GM19467 (cell line): ENCODE measurements around the gene RCL1.

Experiments
- ATAC-seq: cut with Tn5 transposase; IDR thresholded peaks from one replicate; pipeline ENCODE4 v1.9.1; 2021; ENCODE audit warnings: mild to moderate bottlenecking, moderate library complexity; ENCODE audit not compliant: unreplicated experiment

RCL1 gene

GRCh38 chr9:4805191-4805918 is 12.6 kb downstream of the RCL1 start:
- no peak for ATAC-seq

- ATAC-seq: no peak
These were observed 17.8 kb downstream of the RCL1 start for GRCh38 chr9:4810565-4810964.

- ATAC-seq: no peak
These were observed 19.1 kb downstream of the RCL1 start for GRCh38 chr9:4811824-4812223.

GRCh38 chr9:4812858-4813257 is 20.1 kb downstream of the RCL1 start:
- no peak for ATAC-seq

- no peak for ATAC-seq
These were observed 22.2 kb downstream of the RCL1 start for GRCh38 chr9:4814913-4815312.

GRCh38 chr9:4815381-4815956 is 22.7 kb downstream of the RCL1 start:
- no peak for ATAC-seq

- ATAC-seq: no peak
These were observed 27.4 kb downstream of the RCL1 start for GRCh38 chr9:4820168-4820567.

GRCh38 chr9:4821133-4821532 is 28.4 kb downstream of the RCL1 start:
- no peak for ATAC-seq

- no peak for ATAC-seq
These were observed 29.3 kb downstream of the RCL1 start for GRCh38 chr9:4822057-4822456.

GRCh38 chr9:4826417-4827166 is 33.8 kb downstream of the RCL1 start:
- ATAC-seq: no peak

GRCh38 chr9:4827224-4827623 is 34.5 kb downstream of the RCL1 start:
- ATAC-seq: no peak

GRCh38 chr9:4828761-4829160 is 36.0 kb downstream of the RCL1 start:
- ATAC-seq: no peak

GRCh38 chr9:4829969-4830368 is 37.2 kb downstream of the RCL1 start:
- no peak for ATAC-seq

- no peak for ATAC-seq
These were observed 38.0 kb downstream of the RCL1 start for GRCh38 chr9:4830699-4831098.

GRCh38 chr9:4831119-4831518 is 38.4 kb downstream of the RCL1 start:
- ATAC-seq: no peak

- ATAC-seq: no peak
These were observed 39.2 kb downstream of the RCL1 start for GRCh38 chr9:4831944-4832343.

- no peak for ATAC-seq
These were observed 40.2 kb downstream of the RCL1 start for GRCh38 chr9:4832786-4833579.

GRCh38 chr9:4833781-4834560 is 41.2 kb downstream of the RCL1 start:
- no peak for ATAC-seq

GRCh38 chr9:4836676-4837075 is 43.9 kb downstream of the RCL1 start:
- no peak for ATAC-seq
